ENCODE data around the gene TAF1A. TPM values are rescaled to one million over a fixed set of nuclear protein-coding genes. Genes with fewer than 3 reads are reported as not detected.

TAF1A gene
- total and polyA plus RNA-seq, 2 experiments from 2014 or later, result 5.4 to 5.6 TPM

GRCh38 chr1:222583079-222583478 is 6.7 kb downstream of the TAF1A start:
- peaks cover 17% of the 10 kb centered on the region; the same call in 1 of the 2 replicates for H3K36me3 ChIP-seq (ENCODE audit: low read depth)
- no peaks in the 10 kb centered on the region for H4K20me1 ChIP-seq (ENCODE audit: insufficient read depth)
- H3K4me3 ChIP-seq, result no peak overlapping the region
- WGBS, 2 experiments (ENCODE audit: low coverage in 1 of 2, low lambda C conversion rate in 2 of 2, missing lambda C conversion rate in 2 of 2), result 82 to 88% methylated on average over 5 of the region's 5 CpGs
- H3K4me2 ChIP-seq (ENCODE audit: unreplicated experiment), result no peak overlapping the region
- no peaks in the 10 kb centered on the region for H3K27me3 ChIP-seq (replicated peaks; ENCODE audit: insufficient read depth)
- no peaks in the 10 kb centered on the region for H3K9me2 ChIP-seq (ENCODE audit: insufficient read depth)
- H2AFZ ChIP-seq, result no peak overlapping the region
- H3F3A ChIP-seq (ENCODE audit: insufficient read depth), result peaks cover 21% of the 10 kb centered on the region
- H3K79me2 ChIP-seq (ENCODE audit: insufficient read depth), result peaks cover 42% of the 10 kb centered on the region
- TF ChIP-seq EZH2phosphoT487 (IDR thresholded peaks at IDR 0.05; ENCODE audit: insufficient read depth, low read depth) (no peak), EZH2 (IDR thresholded peaks at IDR 0.05; ENCODE audit: insufficient read depth, poor library complexity, severe bottlenecking) (no peak)
- no peak overlapping the region for H3K9ac ChIP-seq
- H3K4me1 ChIP-seq (ENCODE audit: insufficient read depth), result peaks cover 13% of the 10 kb centered on the region
- in situ Hi-C loops (cut with MboI), result no loop called here
- H3K27ac ChIP-seq, result no peak overlapping the region
- no peak for DNase-seq
- H3K9me3 ChIP-seq (ENCODE audit: low read depth), result no peaks in the 10 kb centered on the region

DNA sequence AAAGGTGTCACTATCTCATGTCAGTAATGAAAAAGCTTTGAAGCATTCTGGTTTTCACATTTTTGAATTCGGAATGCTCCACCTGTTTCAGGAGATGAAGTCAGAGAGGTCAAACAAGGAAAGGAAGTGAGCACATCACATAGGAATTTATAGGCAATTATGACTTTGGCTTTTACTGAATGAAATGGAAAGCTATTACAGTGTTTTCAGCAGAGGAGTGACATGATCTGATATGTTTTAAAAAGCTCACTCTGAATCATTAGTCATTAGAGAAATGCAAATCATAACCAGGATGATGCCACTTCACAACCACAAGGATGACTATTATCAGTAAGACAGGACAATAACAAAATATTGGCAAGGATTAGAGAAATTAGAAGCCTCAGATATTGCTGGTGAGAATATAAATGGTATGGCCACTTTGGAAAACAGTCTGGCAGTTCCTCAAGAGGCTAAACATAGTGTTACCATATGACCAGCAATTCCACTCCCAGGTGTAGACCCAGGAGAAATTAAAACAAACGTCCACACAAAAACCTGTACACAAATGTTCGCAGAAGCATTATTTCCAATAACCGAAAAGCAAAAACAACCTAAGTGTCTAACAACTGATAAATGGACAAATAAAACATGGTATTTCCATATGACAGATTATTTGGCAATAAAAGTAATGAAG is 7.5 kb downstream of the TAF1A start:
- Histone ChIP-seq H3K27ac (peak overlapping the region; percentile 58), H3K36me3 (ENCODE audit: low read depth) (peaks cover 19% of the 10 kb centered on the region; the same call in 1 of the 2 replicates), H3K27me3 (replicated peaks; ENCODE audit: insufficient read depth) (no peaks in the 10 kb centered on the region), H4K20me1 (ENCODE audit: insufficient read depth) (no peaks in the 10 kb centered on the region), H3K9me2 (ENCODE audit: insufficient read depth) (no peaks in the 10 kb centered on the region), H3K4me2 (ENCODE audit: unreplicated experiment) (peak overlapping the region; percentile 10), H3K79me2 (ENCODE audit: insufficient read depth) (peaks cover 34% of the 10 kb centered on the region), H3K4me3 (no peak overlapping the region), H3K9me3 (ENCODE audit: low read depth) (no peaks in the 10 kb centered on the region), H2AFZ (no peak overlapping the region), H3K4me1 (ENCODE audit: insufficient read depth) (peaks cover 13% of the 10 kb centered on the region), H3K9ac (no peak overlapping the region), H3F3A (ENCODE audit: insufficient read depth) (peaks cover 21% of the 10 kb centered on the region)
- peak; percentile 58 for DNase-seq
- in situ Hi-C loops (cut with MboI), result no loop called here
- no peak for TF ChIP-seq EZH2 (IDR thresholded peaks at IDR 0.05; ENCODE audit: insufficient read depth, poor library complexity, severe bottlenecking)
- no peak for TF ChIP-seq EZH2phosphoT487 (IDR thresholded peaks at IDR 0.05; ENCODE audit: insufficient read depth, low read depth)
- 79 to 80% methylated on average over 4 of the region's 4 CpGs for WGBS, 2 experiments (ENCODE audit: low coverage in 1 of 2, low lambda C conversion rate in 2 of 2, missing lambda C conversion rate in 2 of 2)

- Histone ChIP-seq H3K4me1 (ENCODE audit: insufficient read depth) (peaks cover 13% of the 10 kb centered on the region), H3K79me2 (ENCODE audit: insufficient read depth) (peaks cover 5% of the 10 kb centered on the region; the same call in 1 of the 2 replicates), H3K4me2 (ENCODE audit: unreplicated experiment) (no peak overlapping the region), H3K4me3 (no peak overlapping the region), H3K9me2 (ENCODE audit: insufficient read depth) (no peaks in the 10 kb centered on the region), H3K9ac (no peak overlapping the region), H3K27me3 (replicated peaks; ENCODE audit: insufficient read depth) (no peaks in the 10 kb centered on the region), H4K20me1 (ENCODE audit: insufficient read depth) (no peaks in the 10 kb centered on the region), H3F3A (ENCODE audit: insufficient read depth) (peaks cover 21% of the 10 kb centered on the region), H3K36me3 (ENCODE audit: low read depth) (peaks cover 27% of the 10 kb centered on the region), H2AFZ (no peak overlapping the region), H3K9me3 (ENCODE audit: low read depth) (no peaks in the 10 kb centered on the region), H3K27ac (no peak overlapping the region)
- no peak for DNase-seq
- in situ Hi-C loops (cut with MboI), result no loop called here
- 96 to 98% methylated on average over 3 of the region's 3 CpGs for WGBS, 2 experiments (ENCODE audit: low coverage in 1 of 2, low lambda C conversion rate in 2 of 2, missing lambda C conversion rate in 2 of 2)
- no peak for TF ChIP-seq EZH2 (IDR thresholded peaks at IDR 0.05; ENCODE audit: insufficient read depth, poor library complexity, severe bottlenecking)
- no peak for TF ChIP-seq EZH2phosphoT487 (IDR thresholded peaks at IDR 0.05; ENCODE audit: insufficient read depth, low read depth)
Measured at GRCh38 chr1:222579316-222579715, 10.4 kb downstream of the TAF1A start.

- in situ Hi-C loops (cut with MboI), result no loop called here
- 90 to 95% methylated on average over 1 of the region's 1 CpG for WGBS, 2 experiments (ENCODE audit: low coverage in 1 of 2, low lambda C conversion rate in 2 of 2, missing lambda C conversion rate in 2 of 2)
- Histone ChIP-seq H3K4me3 (no peak overlapping the region), H3F3A (ENCODE audit: insufficient read depth) (no peaks in the 10 kb centered on the region), H2AFZ (no peak overlapping the region), H3K9ac (no peak overlapping the region), H3K9me3 (ENCODE audit: low read depth) (no peaks in the 10 kb centered on the region), H3K9me2 (ENCODE audit: insufficient read depth) (no peaks in the 10 kb centered on the region), H3K27ac (no peak overlapping the region), H3K4me2 (ENCODE audit: unreplicated experiment) (no peak overlapping the region), H3K4me1 (ENCODE audit: insufficient read depth) (no peaks in the 10 kb centered on the region), H3K79me2 (ENCODE audit: insufficient read depth) (no peaks in the 10 kb centered on the region; the same call in 1 of the 2 replicates), H4K20me1 (ENCODE audit: insufficient read depth) (no peaks in the 10 kb centered on the region), H3K36me3 (ENCODE audit: low read depth) (peaks cover 33% of the 10 kb centered on the region), H3K27me3 (replicated peaks; ENCODE audit: insufficient read depth) (no peaks in the 10 kb centered on the region)
- no peak for TF ChIP-seq EZH2phosphoT487 (IDR thresholded peaks at IDR 0.05; ENCODE audit: insufficient read depth, low read depth)
- TF ChIP-seq EZH2 (IDR thresholded peaks at IDR 0.05; ENCODE audit: insufficient read depth, poor library complexity, severe bottlenecking), result no peak
- DNase-seq, result no peak
Measured at GRCh38 chr1:222570837-222571236, 18.9 kb downstream of the TAF1A start.
